K562 (cell line): ENCODE measurements around the gene AGFG2. TPM values are rescaled to one million over a fixed set of nuclear protein-coding genes. Genes with fewer than 3 reads are reported as not detected.

Experiments used
- GATA2 ChIP-seq: sonication (generic); formaldehyde crosslinking; IDR thresholded peaks from 2 replicates; pipeline ENCODE4 v1.4.0; 2020; ENCODE audit warnings: mild to moderate bottlenecking, missing genetic modification reagents
- HES1 ChIP-seq: fragments of 450-650 bp; IDR thresholded peaks from 2 replicates; pipeline ENCODE4 v1.6.1; 2016; ENCODE audit warnings: low read depth, mild to moderate bottlenecking, moderate library complexity
- HMG20A ChIP-seq: fragments of 450-650 bp; formaldehyde crosslinking; conservative IDR thresholded peaks from 2 replicates; pipeline ENCODE4 v1.4.0; 2020; ENCODE audit warnings: mild to moderate bottlenecking, mixed read lengths
- KDM2B ChIP-seq: fragments of 250-450 bp; sonication (Bioruptor Pico); IDR thresholded peaks from 2 replicates; pipeline ENCODE4 v1.8.0; 2021; ENCODE audit warnings: mild to moderate bottlenecking, moderate library complexity
- MEIS2 ChIP-seq: fragments of 450-650 bp; IDR thresholded peaks from 2 replicates; pipeline ENCODE4 v1.6.1; 2014; ENCODE audit warnings: mild to moderate bottlenecking; ENCODE audit not compliant: partially characterized antibody
- MGA ChIP-seq: fragments of 450-650 bp; IDR thresholded peaks from 2 replicates; pipeline ENCODE4 v1.6.1; 2016; ENCODE audit warnings: mild to moderate bottlenecking, moderate library complexity
- NFATC3 ChIP-seq: fragments of 450-650 bp; IDR thresholded peaks from 2 replicates; pipeline ENCODE4 v1.6.1; 2017; ENCODE audit warnings: mild to moderate bottlenecking
- NONO ChIP-seq, 2 experiments: fragments of 200-400 bp in 1 of 2; fragments of 450-650 bp in 1 of 2; formaldehyde crosslinking in 1 of 2; IDR thresholded peaks; 2 replicates each; pipeline ENCODE4 v1.6.1; 2017; ENCODE audit warnings: low read depth in 2 of 2, mild to moderate bottlenecking in 2 of 2, moderate library complexity in 2 of 2, low read length in 1 of 2
- SOX6 ChIP-seq: fragments of 450-650 bp; IDR thresholded peaks from 2 replicates; pipeline ENCODE4 v1.6.1; 2014; ENCODE audit warnings: mild to moderate bottlenecking
- SUPT5H ChIP-seq: fragments of 450-650 bp; IDR thresholded peaks from 2 replicates; pipeline ENCODE4 v1.6.1; 2016
- TCF7L2 ChIP-seq: fragments of 150-350 bp; IDR thresholded peaks from 2 replicates; pipeline ENCODE4 v1.6.1; 2016; ENCODE audit warnings: low read depth, mild to moderate bottlenecking, low read length, moderate library complexity
- THRB ChIP-seq: fragments of 450-650 bp; formaldehyde crosslinking; conservative IDR thresholded peaks from 2 replicates; pipeline ENCODE4 v1.4.0; 2022; ENCODE audit warnings: mild to moderate bottlenecking, missing genetic modification characterization
- polyA plus RNA-seq, 8 experiments: library from polyadenylated mRNA; depleted of rRNA in 4 of 8; stranded (reverse) in 5 of 8; unstranded in 3 of 8; fragments of >200 nt; fragmentation: Nextera tagmentation in 2 of 8; fragmentation: Illumina TruSeq in 1 of 8; extraction: Ambion mirVana in 2 of 8; extraction: Trizol in 1 of 8; gene quantifications; 2 replicates each; pipeline versions ENCODE4 v1.2.1 to v1.2.3, GENCODE V29; 2011 to 2014; ENCODE audit warnings: inconsistent platforms in 1 of 8, missing spikeins in 1 of 8
- total RNA-seq, 7 experiments: library from RNA; depleted of rRNA in 6 of 7; stranded (reverse); fragments of >200 nt in 6 of 7; fragmentation: Illumina TruSeq in 2 of 7; extraction: Trizol in 2 of 7; gene quantifications; 2 replicates each; pipeline versions ENCODE4 v1.2.1 to v1.2.3, GENCODE V29; 2011 to 2021; ENCODE audit warnings: low replicate concordance in 1 of 7
- TF ChIP-seq, protein P1 (sequence below): sonication (generic); formaldehyde crosslinking; IDR thresholded peaks from 2 replicates; pipeline ENCODE4 v1.8.1; 2022; ENCODE audit warnings: missing genetic modification reagents

AGFG2 gene
- total and polyA plus RNA-seq, 9 of the 15 experiments (the other 6 are each of a cell fraction or from before 2014, with no cell fraction given) = 0.31 to 23.1 (median 6.5) TPM

DNA sequence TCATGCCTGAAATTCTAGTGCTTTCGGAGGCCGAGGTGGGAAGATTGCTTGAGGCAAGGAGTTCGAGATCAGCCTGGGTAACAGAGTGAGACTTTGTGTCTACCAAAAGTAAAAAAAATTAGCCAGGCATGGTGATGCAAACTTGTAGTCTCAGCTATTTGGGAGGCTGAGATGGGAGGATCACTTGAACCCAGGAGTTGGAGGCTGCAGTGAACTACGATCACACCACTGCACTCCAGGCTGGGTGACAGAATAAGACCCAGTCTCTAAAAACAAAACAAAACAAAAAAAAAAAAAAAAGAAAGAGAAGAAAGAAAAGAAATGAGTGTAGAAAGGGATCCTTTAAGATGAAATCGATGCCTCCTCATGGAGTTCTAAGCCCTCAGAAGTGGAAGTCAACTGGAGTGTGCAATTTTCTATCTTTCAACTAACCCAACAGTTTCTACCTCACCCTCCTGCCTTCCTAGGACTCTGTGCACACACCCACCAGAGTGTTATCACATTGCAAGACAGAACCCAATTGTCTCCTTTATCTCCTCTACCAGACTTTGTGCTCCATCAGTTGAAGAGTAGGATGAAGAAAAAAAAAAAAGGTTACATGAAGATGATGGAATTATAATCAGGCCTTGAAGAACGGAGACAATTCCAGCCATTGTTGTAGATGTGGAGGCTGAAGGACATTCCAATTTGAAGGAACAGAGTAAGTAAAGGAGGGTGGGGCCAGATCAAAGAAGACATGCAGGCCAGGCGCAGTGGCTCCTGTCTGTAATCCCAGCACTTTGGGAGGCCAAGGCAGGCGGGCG lies 28.4 kb upstream of the AGFG2 start (continued):
- TF ChIP-seq MGA = no peak; the same call in 1 of the 2 replicates
- no peak for TF ChIP-seq HMG20A (CRISPR knock-in tag)
- peak; percentile 39; the same call in 1 of the 2 replicates for TF ChIP-seq HES1
- 0 out of 2 replicates have a peak, but pooled peaks have one; percentile 68 for TF ChIP-seq NFATC3
- TF ChIP-seq NONO (IDR thresholded peaks at IDR 0.05; ENCODE audit: low read depth in 2 of 2, low read length in 1 of 2) = no peak
- TF ChIP-seq THRB = 0 out of 2 replicates have a peak, but pooled peaks have one; percentile 65
- peak; percentile 52 for TF ChIP-seq MEIS2
- TF ChIP-seq SUPT5H = no peak
- TF ChIP-seq SOX6 = peak; percentile 99
- TF ChIP-seq TCF7L2 = no peak
- peak; percentile 91 for TF ChIP-seq GATA2 (CRISPR knock-in tag)
- TF ChIP-seq KDM2B (CRISPR knock-in tag) = no peak
- TF ChIP-seq, protein P1, sequence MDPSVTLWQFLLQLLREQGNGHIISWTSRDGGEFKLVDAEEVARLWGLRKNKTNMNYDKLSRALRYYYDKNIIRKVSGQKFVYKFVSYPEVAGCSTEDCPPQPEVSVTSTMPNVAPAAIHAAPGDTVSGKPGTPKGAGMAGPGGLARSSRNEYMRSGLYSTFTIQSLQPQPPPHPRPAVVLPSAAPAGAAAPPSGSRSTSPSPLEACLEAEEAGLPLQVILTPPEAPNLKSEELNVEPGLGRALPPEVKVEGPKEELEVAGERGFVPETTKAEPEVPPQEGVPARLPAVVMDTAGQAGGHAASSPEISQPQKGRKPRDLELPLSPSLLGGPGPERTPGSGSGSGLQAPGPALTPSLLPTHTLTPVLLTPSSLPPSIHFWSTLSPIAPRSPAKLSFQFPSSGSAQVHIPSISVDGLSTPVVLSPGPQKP = no peak
